Measurements from ENCODE around the gene MACROD2. TPM values are rescaled to one million over a fixed set of nuclear protein-coding genes. Genes with fewer than 3 reads are reported as not detected.

The MACROD2 gene
- total RNA-seq, 1 experiment from 2014 or later, result 3.7 TPM

GRCh38 chr20:15176929-15177328 lies 1181.6 kb downstream of the MACROD2 start (continued):
- TF ChIP-seq SP1 (IDR thresholded peaks at IDR 0.05; ENCODE audit: low read depth) (no peak), ZBTB33 (IDR thresholded peaks at IDR 0.05; ENCODE audit: extremely low read depth, insufficient replicate concordance, low read length) (no peak), JUND (IDR thresholded peaks at IDR 0.05) (no peak)

GRCh38 chr20:15178581-15178980 lies 1183.3 kb downstream of the MACROD2 start:
- no peaks in the 10 kb centered on the region for H4K20me1 ChIP-seq (ENCODE audit: insufficient read depth)
- RAD21 ChIA-PET (ENCODE audit: low non-redundant PET in 1 of 2, low total read pairs in 2 of 2, uncharacterized antibody in 2 of 2, unreplicated experiment in 2 of 2), result no interaction called here
- H3K9me2 ChIP-seq (ENCODE audit: insufficient read depth), result no peaks in the 10 kb centered on the region
- POLR2A ChIA-PET, result no interaction called here
- no peak overlapping the region for H2AFZ ChIP-seq (ENCODE audit: low read depth, low read length, poor library complexity, severe bottlenecking)
- H3K36me3 ChIP-seq (ENCODE audit: control insufficient read depth in 1 of 2, insufficient read depth in 2 of 2, low read length in 2 of 2), result no peaks in the 10 kb centered on the region
- H3K27ac ChIP-seq (ENCODE audit: low read depth, low read length), result no peak overlapping the region
- no peaks in the 10 kb centered on the region for H3K79me2 ChIP-seq (ENCODE audit: insufficient read depth, low read length)
- CTCF ChIA-PET, result no interaction called here
- DNase-seq (ENCODE audit: low read depth, low spot score) (no peak), ATAC-seq (no peak)
- H3K4me1 ChIP-seq (ENCODE audit: control insufficient read depth in 1 of 2, insufficient read depth in 2 of 2, low read length in 2 of 2), result no peaks in the 10 kb centered on the region
- H3K9me3 ChIP-seq (ENCODE audit: control insufficient read depth in 1 of 2, insufficient read depth in 1 of 2, low read depth in 1 of 2, low read length in 2 of 2), result no peaks in the 10 kb centered on the region
- intact Hi-C loops (cut with micrococcal nuclease), result no loop called here
- H3K4me3 ChIP-seq (replicated peaks in 1 of 2; ENCODE audit: low read depth in 1 of 2, low read length in 2 of 2), result no peak overlapping the region
- H3K4me2 ChIP-seq (ENCODE audit: low read length), result no peak overlapping the region
- H3K27me3 ChIP-seq (ENCODE audit: insufficient read depth, low read length), result no peaks in the 10 kb centered on the region
- no peak for TF ChIP-seq ZBTB33 (IDR thresholded peaks at IDR 0.05; ENCODE audit: extremely low read depth, insufficient replicate concordance, low read length)
- TF ChIP-seq JUND (IDR thresholded peaks at IDR 0.05), result no peak
- no peak for TF ChIP-seq REST (IDR thresholded peaks at IDR 0.05; ENCODE audit: low read depth)
- no peak for TF ChIP-seq ATF3 (IDR thresholded peaks at IDR 0.05)
- TF ChIP-seq MAX (IDR thresholded peaks at IDR 0.05), result no peak
- TF ChIP-seq ZNF274 (IDR thresholded peaks at IDR 0.05; ENCODE audit: low read depth, low read length), result no peak
- no peak for TF ChIP-seq CTCF (IDR thresholded peaks at IDR 0.05 in 2 of 3, conservative IDR thresholded peaks at IDR 0.05 in 1 of 3; ENCODE audit: borderline replicate concordance in 1 of 3, insufficient read depth in 1 of 3, low read depth in 2 of 3, low read length in 2 of 3)
- no peak for TF ChIP-seq EZH2phosphoT487 (IDR thresholded peaks at IDR 0.05; ENCODE audit: borderline replicate concordance)
- TF ChIP-seq RAD21 (IDR thresholded peaks at IDR 0.05; ENCODE audit: low read depth), result no peak
- no peak for TF ChIP-seq ELF1 (IDR thresholded peaks at IDR 0.05; ENCODE audit: borderline replicate concordance, low read depth)
- BruUV-seq (replicated peaks), result no TSS peak
- no peak overlapping the region for H3K9ac ChIP-seq (ENCODE audit: low read length)

Data from HCT116 (cell line).